CD4-positive, alpha-beta T cell treated with Interleukin-2 at 100 ng/mL for 4 hours (primary cell): ENCODE results near the gene KYNU.
"Not testable (repeated sequence)": the region's sequence is repeated elsewhere in the genome, so short reads cannot be mapped to it uniquely, and the experiment has no call there.

Experiments
- DNase-seq: peaks from one replicate; pipeline ENCODE4 v3.0.0-alpha.2; 2020; ENCODE audit warnings: low spot score

The KYNU gene

DNA sequence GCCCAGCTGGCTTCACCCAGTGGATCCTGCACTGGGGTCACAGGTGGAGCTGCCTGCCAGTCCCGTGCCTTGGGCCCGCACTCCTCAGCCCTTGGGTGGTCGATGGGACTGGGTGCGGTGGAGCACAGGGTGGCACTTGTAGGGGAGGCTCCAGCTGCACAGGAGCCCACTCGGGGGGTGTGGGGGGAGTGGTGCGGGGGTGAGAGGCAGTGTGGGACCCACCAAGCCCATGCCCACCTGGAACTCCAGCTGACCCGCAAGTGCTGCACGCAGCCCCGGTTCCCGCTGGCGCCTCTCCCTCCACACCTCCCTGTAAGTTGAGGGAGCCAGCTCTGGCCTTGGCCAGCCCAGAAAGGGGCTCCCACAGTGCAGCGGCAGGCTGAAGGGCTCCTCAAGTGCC, 212.1 kb downstream of the KYNU start:
- not testable (repeated sequence) for DNase-seq
